H54 (cell line): ENCODE data around the gene SPOCD1.

ENCODE experiments used
- DNase-seq: peaks from one replicate; pipeline ENCODE4 v3.0.0; 2011; ENCODE audit warnings: low spot score, mixed read lengths; ENCODE audit not compliant: insufficient read length
- FAIRE-seq: peaks from 3 replicates; lab custom pipeline; 2011; peaks lifted over from hg19 to GRCh38; lab: Jason Lieb, UNC
- POLR2A ChIP-seq: IDR thresholded peaks from 2 replicates; pipeline ENCODE4 v1.6.1; 2011; ENCODE audit warnings: low read depth, mild to moderate bottlenecking, low read length

SPOCD1 gene

DNA sequence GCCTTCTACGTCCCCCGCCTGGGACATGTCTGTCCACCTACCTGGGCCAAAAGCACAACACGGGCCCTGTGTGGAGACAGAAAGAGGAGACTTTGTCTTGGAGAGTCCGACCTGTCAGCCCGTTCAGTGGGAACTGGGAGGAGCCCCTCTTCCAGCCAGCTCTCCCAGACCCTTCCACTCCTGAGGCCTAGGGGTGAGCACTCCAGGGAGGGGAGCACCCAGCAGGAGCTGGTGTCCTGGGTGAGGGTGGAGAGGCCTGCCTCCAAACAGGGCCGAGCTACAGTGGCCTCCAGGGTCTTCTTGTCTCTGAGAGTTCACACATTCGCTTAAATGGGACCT lies 546 bp downstream of the SPOCD1 start:
- FAIRE-seq (no peak), DNase-seq (no peak)

DNA sequence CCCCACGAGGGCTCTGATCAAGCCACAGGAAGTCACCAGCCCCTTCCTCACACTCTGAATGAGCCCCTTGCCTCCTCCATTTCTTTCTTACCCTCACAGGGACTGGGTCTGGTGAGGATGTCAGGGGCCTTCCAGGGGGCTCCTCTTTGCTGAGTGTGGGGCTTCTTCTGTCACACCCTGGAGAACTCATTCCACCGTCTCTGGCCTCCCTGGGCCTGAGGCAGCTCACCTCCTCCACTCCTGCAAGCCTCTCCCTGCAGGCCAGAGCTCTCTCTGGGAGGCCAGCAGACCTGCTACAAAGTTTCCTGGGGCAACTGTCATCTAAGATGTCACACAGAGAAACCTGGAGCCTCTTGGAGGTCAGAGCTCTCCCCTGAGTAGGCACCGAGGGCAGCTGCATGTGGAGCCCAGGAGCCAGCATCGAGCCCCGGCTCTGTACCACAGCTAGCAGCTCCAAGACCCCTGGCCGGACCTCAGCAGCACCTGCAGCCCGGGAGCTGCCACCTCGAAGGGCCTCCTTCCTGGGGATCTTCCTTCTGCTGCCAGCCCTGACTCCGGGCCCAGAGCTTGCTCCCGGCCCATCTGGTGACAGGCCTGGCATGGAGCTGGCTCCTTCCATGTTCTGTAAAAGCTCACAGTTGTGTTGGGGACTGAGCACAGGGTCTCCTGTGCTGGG lies 1.1 kb downstream of the SPOCD1 start:
- DNase-seq (no peak), FAIRE-seq (no peak)
- no peak for TF ChIP-seq POLR2A

More for the DNA sequence above, 546 bp downstream of the SPOCD1 start:
- no peak for TF ChIP-seq POLR2A

DNA sequence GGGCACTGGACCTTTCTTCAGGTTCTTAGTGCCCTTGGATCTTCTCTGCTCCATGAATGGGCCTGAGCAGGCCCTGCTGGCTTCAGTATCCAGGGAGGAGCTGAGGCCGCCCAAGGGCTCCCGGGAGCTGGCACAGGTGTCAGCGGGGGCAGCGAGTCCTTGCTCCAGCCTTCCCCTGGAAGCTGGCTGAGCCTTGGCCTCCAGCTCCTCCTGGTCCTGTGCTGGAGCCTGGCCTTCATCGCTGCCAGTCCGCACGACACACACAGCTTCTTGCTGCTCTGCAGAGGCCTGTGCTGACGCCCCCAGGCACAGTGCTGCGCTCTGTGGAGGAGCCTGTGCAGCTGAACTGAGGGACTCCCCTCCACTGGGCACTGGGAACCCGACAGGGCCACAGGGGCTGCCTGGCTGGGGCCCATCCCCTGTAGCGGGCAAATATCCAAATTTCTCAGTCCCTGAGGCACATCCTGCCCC lies 1.7 kb downstream of the SPOCD1 start:
- no peak for FAIRE-seq

DNA sequence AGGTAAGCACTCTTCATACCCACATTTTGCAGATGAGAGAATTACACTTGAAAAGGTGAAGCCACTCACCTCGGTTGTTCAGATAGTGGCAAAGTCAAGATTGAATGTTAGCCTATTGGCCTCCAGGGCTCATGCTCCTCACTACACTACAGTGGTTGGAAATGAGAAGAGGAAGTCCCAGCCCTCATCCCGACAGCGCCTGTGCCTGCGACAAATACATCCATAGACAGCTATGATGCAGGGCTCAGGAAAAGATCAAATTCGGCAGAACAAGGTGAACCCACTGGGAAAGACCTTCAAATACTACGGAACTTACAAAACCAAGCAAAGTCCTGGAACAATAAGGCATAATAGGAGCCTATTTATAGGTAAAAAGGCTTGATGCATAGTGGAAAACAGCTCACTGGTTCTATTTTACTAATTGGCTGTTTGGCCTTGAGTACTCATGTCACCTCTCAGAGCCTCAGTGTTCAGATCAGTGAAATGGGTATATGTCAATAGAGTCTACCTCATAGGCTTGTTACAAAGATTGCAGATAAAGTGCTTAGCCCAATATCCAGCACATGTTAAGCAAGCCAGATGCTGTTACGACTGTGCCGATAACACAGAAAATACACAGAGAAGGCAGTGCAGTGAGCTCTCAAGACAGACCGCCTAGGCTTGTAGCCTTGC lies 3.5 kb downstream of the SPOCD1 start:
- TF ChIP-seq POLR2A, result no peak
- FAIRE-seq, result no peak
- DNase-seq, result no peak

More for the DNA sequence above, 1.7 kb downstream of the SPOCD1 start:
- DNase-seq, result no peak
- no peak for TF ChIP-seq POLR2A

DNA sequence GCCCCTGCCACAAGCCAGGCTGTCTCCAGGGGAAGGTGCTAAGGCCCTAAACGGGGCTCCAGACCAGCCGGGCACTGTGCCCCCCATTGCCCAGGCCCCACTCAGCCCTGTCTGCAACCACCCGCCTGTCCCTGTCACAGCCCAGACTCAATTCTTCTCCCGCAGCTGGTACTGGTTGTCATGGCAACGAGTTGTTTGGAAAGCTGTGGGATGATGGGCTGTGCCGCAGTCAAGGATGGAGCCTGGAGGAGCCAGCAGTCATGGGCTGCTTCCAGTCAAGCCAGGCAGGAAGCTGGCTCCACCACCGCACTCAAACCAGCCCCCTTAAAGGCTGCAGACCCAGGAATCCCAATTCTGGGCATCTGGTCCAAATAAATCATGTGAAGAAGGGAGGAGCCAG lies 4.2 kb downstream of the SPOCD1 start:
- no peak for TF ChIP-seq POLR2A
- FAIRE-seq, result no peak
- no peak for DNase-seq

- no peak for DNase-seq
Observed at GRCh38 chr1:31809698-31810097, 6.1 kb downstream of the SPOCD1 start.

DNA sequence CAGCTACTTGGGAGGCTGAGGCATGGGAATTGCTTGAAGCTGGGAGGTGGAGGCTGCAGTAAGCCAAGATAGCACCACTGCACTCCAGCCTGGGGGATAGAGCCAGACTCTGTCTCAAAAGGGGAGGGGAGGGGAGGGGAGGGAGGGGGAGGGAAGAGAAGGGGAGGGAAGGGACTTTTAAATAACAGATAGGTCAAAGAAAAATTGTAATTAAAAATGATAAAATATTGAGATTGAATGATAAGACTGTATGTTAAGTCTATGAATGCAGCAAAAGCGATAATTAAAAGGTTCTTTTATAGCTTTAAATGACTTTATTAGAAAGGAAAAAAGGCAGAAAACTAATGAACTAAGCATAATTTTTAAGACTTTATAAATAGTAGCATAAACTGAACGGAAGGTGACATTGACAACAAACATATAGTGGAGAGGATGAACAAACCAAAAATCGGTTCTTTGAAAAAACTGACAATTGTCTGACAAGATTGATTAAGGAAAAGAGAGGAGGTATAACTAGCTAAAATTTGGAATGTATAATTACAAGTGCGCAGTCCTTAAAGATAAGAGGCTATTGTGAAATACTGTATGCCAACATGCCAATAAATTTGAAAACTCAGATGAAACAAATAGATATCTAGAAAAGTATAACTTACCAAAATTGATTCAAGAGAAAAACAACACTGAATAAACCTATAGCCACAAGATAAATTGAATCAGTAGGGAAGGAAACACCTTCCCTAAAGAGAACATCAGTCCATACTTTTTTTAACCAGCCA lies 8.4 kb downstream of the SPOCD1 start:
- FAIRE-seq, result no peak
- no peak for DNase-seq
- TF ChIP-seq POLR2A, result no peak

More at GRCh38 chr1:31809698-31810097, 6.1 kb downstream of the SPOCD1 start:
- TF ChIP-seq POLR2A, result no peak
- no peak for FAIRE-seq

GRCh38 chr1:31805318-31805717 lies 10.5 kb downstream of the SPOCD1 start:
- no peak for FAIRE-seq
- TF ChIP-seq POLR2A, result no peak

DNA sequence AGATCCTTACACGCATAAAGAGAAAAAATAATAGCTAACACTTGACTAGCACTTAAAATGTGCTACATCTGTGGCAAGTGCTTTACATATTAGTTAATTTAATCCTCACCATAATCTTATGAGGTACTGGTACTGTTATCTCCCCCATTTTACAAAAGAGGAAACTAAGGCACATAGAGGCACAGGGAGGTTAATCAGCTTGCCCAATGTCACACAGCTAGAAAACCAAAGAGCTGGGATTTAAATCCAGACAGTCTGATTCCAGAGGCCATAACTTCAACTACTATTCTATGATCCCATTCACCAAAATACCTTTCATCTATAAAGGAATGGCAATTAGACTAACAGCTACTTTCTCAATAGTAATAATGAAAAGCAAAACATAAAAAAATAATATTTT lies 11.7 kb downstream of the SPOCD1 start:
- DNase-seq (no peak), FAIRE-seq (no peak)

More at GRCh38 chr1:31805318-31805717, 10.5 kb downstream of the SPOCD1 start:
- no peak for DNase-seq

DNA sequence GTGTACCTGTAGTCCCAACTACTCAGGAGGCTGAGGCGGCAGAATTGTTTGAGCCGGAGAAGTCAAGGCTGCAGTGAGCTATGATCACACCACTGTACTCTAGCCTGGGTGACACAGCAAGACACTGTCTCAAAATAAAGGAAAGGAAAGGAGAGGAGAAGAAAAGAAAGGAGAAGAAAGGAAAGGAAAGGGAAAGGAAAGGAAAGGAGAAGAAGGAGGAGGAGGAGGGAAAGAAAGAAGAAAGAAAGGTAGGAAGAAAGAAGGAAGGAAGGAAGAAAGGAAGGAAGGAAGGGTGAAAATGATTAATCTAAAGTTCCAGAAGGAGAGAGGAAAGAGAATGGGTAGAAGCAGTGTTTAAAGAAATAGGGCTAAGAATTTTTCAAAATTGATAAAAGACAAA lies 12.2 kb downstream of the SPOCD1 start:
- DNase-seq (no peak), FAIRE-seq (no peak)
- no peak for TF ChIP-seq POLR2A

More for the DNA sequence above, 11.7 kb downstream of the SPOCD1 start:
- TF ChIP-seq POLR2A, result no peak

- no peak for TF ChIP-seq POLR2A
- no peak for FAIRE-seq
- DNase-seq, result no peak
Observed at GRCh38 chr1:31802190-31803150, 13.4 kb downstream of the SPOCD1 start.

DNA sequence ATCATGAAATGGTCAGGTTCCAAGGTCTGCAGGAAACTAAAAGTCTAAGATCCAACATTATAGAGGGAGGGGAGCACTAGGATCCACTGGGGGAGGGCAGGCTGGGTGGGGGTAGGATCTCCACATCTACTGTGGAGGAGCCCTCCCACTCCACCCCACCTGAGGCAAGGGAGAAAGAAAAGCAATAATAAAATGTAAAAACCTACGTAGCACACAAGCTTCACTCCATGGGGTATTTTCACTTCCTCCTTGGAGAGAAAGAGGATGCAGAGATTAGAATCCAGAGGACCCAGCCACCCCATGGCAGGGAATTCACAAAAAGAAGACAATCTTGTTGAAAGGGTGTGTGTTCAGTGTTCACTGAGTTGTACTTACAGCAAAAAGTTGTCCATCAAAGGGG lies 14.4 kb downstream of the SPOCD1 start:
- DNase-seq (no peak), FAIRE-seq (no peak)
- TF ChIP-seq POLR2A, result no peak

GRCh38 chr1:31800674-31800967 lies 15.2 kb downstream of the SPOCD1 start:
- no peak for FAIRE-seq
- DNase-seq, result no peak
- TF ChIP-seq POLR2A, result no peak
